SU-DHL-6 (cell line): ENCODE results near the gene SIGLEC8.

Experiments
- EZH2phosphoT487 ChIP-seq: fragments of 200-600 bp; sonication (generic), shearing (Covaris generic); conservative IDR thresholded peaks from 2 replicates; pipeline ENCODE4 v1.6.1; 2018; ENCODE audit warnings: mild to moderate bottlenecking, antibody characterized with exemption, low read length, moderate library complexity, mixed read lengths
- TF ChIP-seq, protein P1 (sequence below): fragments of 200-600 bp; sonication (generic); IDR thresholded peaks from one replicate; pipeline ENCODE4 v1.5.1; 2017; ENCODE audit warnings: antibody characterized with exemption, mild to moderate bottlenecking, low read length, moderate library complexity; ENCODE audit not compliant: insufficient read depth, poor library complexity, severe bottlenecking

GRCh38 chr19:51476164-51476563 lies 17.9 kb upstream of the SIGLEC8 start:
- TF ChIP-seq, protein P1, sequence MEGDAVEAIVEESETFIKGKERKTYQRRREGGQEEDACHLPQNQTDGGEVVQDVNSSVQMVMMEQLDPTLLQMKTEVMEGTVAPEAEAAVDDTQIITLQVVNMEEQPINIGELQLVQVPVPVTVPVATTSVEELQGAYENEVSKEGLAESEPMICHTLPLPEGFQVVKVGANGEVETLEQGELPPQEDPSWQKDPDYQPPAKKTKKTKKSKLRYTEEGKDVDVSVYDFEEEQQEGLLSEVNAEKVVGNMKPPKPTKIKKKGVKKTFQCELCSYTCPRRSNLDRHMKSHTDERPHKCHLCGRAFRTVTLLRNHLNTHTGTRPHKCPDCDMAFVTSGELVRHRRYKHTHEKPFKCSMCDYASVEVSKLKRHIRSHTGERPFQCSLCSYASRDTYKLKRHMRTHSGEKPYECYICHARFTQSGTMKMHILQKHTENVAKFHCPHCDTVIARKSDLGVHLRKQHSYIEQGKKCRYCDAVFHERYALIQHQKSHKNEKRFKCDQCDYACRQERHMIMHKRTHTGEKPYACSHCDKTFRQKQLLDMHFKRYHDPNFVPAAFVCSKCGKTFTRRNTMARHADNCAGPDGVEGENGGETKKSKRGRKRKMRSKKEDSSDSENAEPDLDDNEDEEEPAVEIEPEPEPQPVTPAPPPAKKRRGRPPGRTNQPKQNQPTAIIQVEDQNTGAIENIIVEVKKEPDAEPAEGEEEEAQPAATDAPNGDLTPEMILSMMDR: no peak
- TF ChIP-seq EZH2phosphoT487: no peak
